Measurements from ENCODE around the gene SLC35F3. TPM values are rescaled to one million over a fixed set of nuclear protein-coding genes. Genes with fewer than 3 reads are reported as not detected.
"Not testable (repeated sequence)": the region's sequence is repeated elsewhere in the genome, so short reads cannot be mapped to it uniquely, and the experiment has no call there.

Gene SLC35F3
- total RNA-seq, 1 experiment from 2014 or later, result 22.7 TPM

- TF ChIP-seq EZH2 (IDR thresholded peaks at IDR 0.05; ENCODE audit: borderline replicate concordance, low read depth, low read length, poor library complexity, severe bottlenecking) (no peak), CTCF (conservative IDR thresholded peaks at IDR 0.05; ENCODE audit: low read depth, low read length) (no peak)
- no peak for DNase-seq (ENCODE audit: low spot score)
- peaks cover 3% of the 10 kb centered on the region for H3K9me3 ChIP-seq (ENCODE audit: low read depth, low read length, poor library complexity, severe bottlenecking)
- no peak overlapping the region for H3K4me3 ChIP-seq (ENCODE audit: low read depth, low read length, poor library complexity, severe bottlenecking)
- H3K27me3 ChIP-seq (replicated peaks; ENCODE audit: insufficient read depth, low read depth, low read length, poor library complexity), result no peaks in the 10 kb centered on the region
- POLR2A ChIA-PET (ENCODE audit: low non-redundant PET), result no interaction called here
- no peaks in the 10 kb centered on the region for H3K36me3 ChIP-seq (ENCODE audit: insufficient read depth, low read length, poor library complexity, severe bottlenecking)
- no TSS peak for BruUV-seq (replicated peaks)
- CTCF ChIA-PET, result no interaction called here
- H3K27ac ChIP-seq (ENCODE audit: low read depth, low read length, poor library complexity, severe bottlenecking), result no peak overlapping the region
- no peaks in the 10 kb centered on the region for H3K4me1 ChIP-seq (ENCODE audit: insufficient read depth, low read length, poor library complexity, severe bottlenecking)
- intact Hi-C loops (cut with micrococcal nuclease; ENCODE audit: unreplicated experiment), result no loop called here
Observed at GRCh38 chr1:234345237-234345636, 440.8 kb downstream of the SLC35F3 start.

- CTCF ChIA-PET, result no interaction called here
- intact Hi-C loops (cut with micrococcal nuclease; ENCODE audit: unreplicated experiment), result no loop called here
- BruUV-seq (replicated peaks), result no TSS peak
Observed at GRCh38 chr1:234348964-234349363, 444.5 kb downstream of the SLC35F3 start.

GRCh38 chr1:234355782-234356510 lies 451.5 kb downstream of the SLC35F3 start:
- H3K4me1 ChIP-seq (ENCODE audit: insufficient read depth, low read length, poor library complexity, severe bottlenecking), result no peaks in the 10 kb centered on the region
- DNase-seq (ENCODE audit: low spot score), result no peak
- no peak for TF ChIP-seq EZH2 (IDR thresholded peaks at IDR 0.05; ENCODE audit: borderline replicate concordance, low read depth, low read length, poor library complexity, severe bottlenecking)
- no peak for TF ChIP-seq CTCF (conservative IDR thresholded peaks at IDR 0.05; ENCODE audit: low read depth, low read length)
- POLR2A ChIA-PET (ENCODE audit: low non-redundant PET), result no interaction called here
- no peaks in the 10 kb centered on the region for H3K36me3 ChIP-seq (ENCODE audit: insufficient read depth, low read length, poor library complexity, severe bottlenecking)
- BruUV-seq (replicated peaks), result no TSS peak
- H3K9me3 ChIP-seq (ENCODE audit: low read depth, low read length, poor library complexity, severe bottlenecking), result no peaks in the 10 kb centered on the region
- H3K27me3 ChIP-seq (replicated peaks; ENCODE audit: insufficient read depth, low read depth, low read length, poor library complexity), result no peaks in the 10 kb centered on the region
- CTCF ChIA-PET, result no interaction called here
- intact Hi-C loops (cut with micrococcal nuclease; ENCODE audit: unreplicated experiment), result no loop called here
- H3K4me3 ChIP-seq (ENCODE audit: low read depth, low read length, poor library complexity, severe bottlenecking), result no peak overlapping the region
- H3K27ac ChIP-seq (ENCODE audit: low read depth, low read length, poor library complexity, severe bottlenecking), result no peak overlapping the region

More at GRCh38 chr1:234348964-234349363, 444.5 kb downstream of the SLC35F3 start:
- Histone ChIP-seq H3K9me3 (ENCODE audit: low read depth, low read length, poor library complexity, severe bottlenecking) (no peaks in the 10 kb centered on the region), H3K27me3 (replicated peaks; ENCODE audit: insufficient read depth, low read depth, low read length, poor library complexity) (no peaks in the 10 kb centered on the region), H3K27ac (ENCODE audit: low read depth, low read length, poor library complexity, severe bottlenecking) (no peak overlapping the region), H3K4me1 (ENCODE audit: insufficient read depth, low read length, poor library complexity, severe bottlenecking) (no peaks in the 10 kb centered on the region), H3K36me3 (ENCODE audit: insufficient read depth, low read length, poor library complexity, severe bottlenecking) (no peaks in the 10 kb centered on the region), H3K4me3 (ENCODE audit: low read depth, low read length, poor library complexity, severe bottlenecking) (no peak overlapping the region)
- TF ChIP-seq CTCF (conservative IDR thresholded peaks at IDR 0.05; ENCODE audit: low read depth, low read length) (no peak), EZH2 (IDR thresholded peaks at IDR 0.05; ENCODE audit: borderline replicate concordance, low read depth, low read length, poor library complexity, severe bottlenecking) (no peak)
- no peak for DNase-seq (ENCODE audit: low spot score)
- POLR2A ChIA-PET (ENCODE audit: low non-redundant PET), result no interaction called here

GRCh38 chr1:234356615-234357269 lies 452.3 kb downstream of the SLC35F3 start:
- H3K36me3 ChIP-seq (ENCODE audit: insufficient read depth, low read length, poor library complexity, severe bottlenecking); DNase-seq (ENCODE audit: low spot score); BruUV-seq (replicated peaks); H3K4me3 ChIP-seq (ENCODE audit: low read depth, low read length, poor library complexity, severe bottlenecking); H3K27ac ChIP-seq (ENCODE audit: low read depth, low read length, poor library complexity, severe bottlenecking); H3K4me1 ChIP-seq (ENCODE audit: insufficient read depth, low read length, poor library complexity, severe bottlenecking); POLR2A ChIA-PET (ENCODE audit: low non-redundant PET); H3K9me3 ChIP-seq (ENCODE audit: low read depth, low read length, poor library complexity, severe bottlenecking); CTCF ChIA-PET; intact Hi-C loops (cut with micrococcal nuclease; ENCODE audit: unreplicated experiment); H3K27me3 ChIP-seq (replicated peaks; ENCODE audit: insufficient read depth, low read depth, low read length, poor library complexity): not testable (repeated sequence)
